K562 (cell line): ENCODE results near the gene KLHL22. TPM values are rescaled to one million over a fixed set of nuclear protein-coding genes. Genes with fewer than 3 reads are reported as not detected.

Experiments used
- CREB1 ChIP-seq, 2 experiments: sonication (generic) in 1 of 2; formaldehyde crosslinking in 1 of 2; IDR thresholded peaks; 2 replicates each; pipeline versions ENCODE4 v1.6.1 to v1.8.0; 2012 to 2022; ENCODE audit warnings: inconsistent platforms in 1 of 2, mild to moderate bottlenecking in 1 of 2, missing genetic modification reagents in 1 of 2, moderate library complexity in 1 of 2
- MTA2 ChIP-seq: fragments of 450-650 bp; IDR thresholded peaks from 2 replicates; pipeline ENCODE4 v1.6.1; 2016; ENCODE audit warnings: low read depth
- NONO ChIP-seq, 2 experiments: fragments of 200-400 bp in 1 of 2; fragments of 450-650 bp in 1 of 2; formaldehyde crosslinking in 1 of 2; IDR thresholded peaks; 2 replicates each; pipeline ENCODE4 v1.6.1; 2017; ENCODE audit warnings: low read depth in 2 of 2, mild to moderate bottlenecking in 2 of 2, moderate library complexity in 2 of 2, low read length in 1 of 2
- RNF2 ChIP-seq: sonication (generic); IDR thresholded peaks from 2 replicates; pipeline ENCODE4 v1.6.1; 2016
- SIN3A ChIP-seq, 2 experiments: fragments of 150-350 bp in 1 of 2; IDR thresholded peaks; 2 replicates each; pipeline ENCODE4 v1.6.1; 2011 to 2016; ENCODE audit warnings: borderline replicate concordance in 2 of 2, low read depth in 2 of 2, low read length in 2 of 2, mild to moderate bottlenecking in 2 of 2, moderate library complexity in 2 of 2; ENCODE audit not compliant: control insufficient read depth in 1 of 2
- SIN3B ChIP-seq: fragments of 450-650 bp; IDR thresholded peaks from 2 replicates; pipeline ENCODE4 v1.6.1; 2017; ENCODE audit warnings: low read depth, mild to moderate bottlenecking, moderate library complexity
- SMAD1 ChIP-seq: fragments of 150-350 bp; IDR thresholded peaks from 2 replicates; pipeline ENCODE4 v1.6.1; 2014; ENCODE audit warnings: low read length, low read depth; ENCODE audit not compliant: partially characterized antibody
- SMAD2 ChIP-seq: fragments of 150-350 bp; IDR thresholded peaks from 2 replicates; pipeline ENCODE4 v1.6.1; 2014; ENCODE audit warnings: low read depth, mild to moderate bottlenecking, low read length
- ZBTB8A ChIP-seq: fragments of 450-650 bp; IDR thresholded peaks from 2 replicates; pipeline ENCODE4 v1.6.1; 2018; ENCODE audit warnings: mild to moderate bottlenecking, moderate library complexity; ENCODE audit not compliant: partially characterized antibody
- polyA plus RNA-seq, 8 experiments: library from polyadenylated mRNA; depleted of rRNA in 4 of 8; stranded (reverse) in 5 of 8; unstranded in 3 of 8; fragments of >200 nt; fragmentation: Nextera tagmentation in 2 of 8; fragmentation: Illumina TruSeq in 1 of 8; extraction: Ambion mirVana in 2 of 8; extraction: Trizol in 1 of 8; gene quantifications; 2 replicates each; pipeline versions ENCODE4 v1.2.1 to v1.2.3, GENCODE V29; 2011 to 2014; ENCODE audit warnings: inconsistent platforms in 1 of 8, missing spikeins in 1 of 8
- total RNA-seq, 7 experiments: library from RNA; depleted of rRNA in 6 of 7; stranded (reverse); fragments of >200 nt in 6 of 7; fragmentation: Illumina TruSeq in 2 of 7; extraction: Trizol in 2 of 7; gene quantifications; 2 replicates each; pipeline versions ENCODE4 v1.2.1 to v1.2.3, GENCODE V29; 2011 to 2021; ENCODE audit warnings: low replicate concordance in 1 of 7
- TF ChIP-seq, protein P1 (sequence below): fragments of 250-450 bp; sonication (Bioruptor Pico); IDR thresholded peaks from 2 replicates; pipeline ENCODE4 v1.4.0; 2020
- TF ChIP-seq, protein P2 (sequence below): sonication (generic); formaldehyde crosslinking; IDR thresholded peaks from 2 replicates; pipeline ENCODE4 v1.8.1; 2023; ENCODE audit warnings: missing genetic modification reagents, mild to moderate bottlenecking, borderline replicate concordance
- TF ChIP-seq, protein P3 (sequence below): fragments of 250-450 bp; sonication (Bioruptor Pico); IDR thresholded peaks from 2 replicates; pipeline ENCODE4 v1.8.0; 2022; ENCODE audit warnings: moderate library complexity, mild to moderate bottlenecking, inconsistent platforms
- TF ChIP-seq, protein P4 (sequence below): fragments of 450-650 bp; IDR thresholded peaks from 2 replicates; pipeline ENCODE4 v1.7.0; 2016; ENCODE audit warnings: borderline replicate concordance

Gene KLHL22
- total and polyA plus RNA-seq, 9 of the 15 experiments (the other 6 are each of a cell fraction or from before 2014, with no cell fraction given): 1.3 to 25.6 (median 15.2) TPM

- TF ChIP-seq, protein P1, sequence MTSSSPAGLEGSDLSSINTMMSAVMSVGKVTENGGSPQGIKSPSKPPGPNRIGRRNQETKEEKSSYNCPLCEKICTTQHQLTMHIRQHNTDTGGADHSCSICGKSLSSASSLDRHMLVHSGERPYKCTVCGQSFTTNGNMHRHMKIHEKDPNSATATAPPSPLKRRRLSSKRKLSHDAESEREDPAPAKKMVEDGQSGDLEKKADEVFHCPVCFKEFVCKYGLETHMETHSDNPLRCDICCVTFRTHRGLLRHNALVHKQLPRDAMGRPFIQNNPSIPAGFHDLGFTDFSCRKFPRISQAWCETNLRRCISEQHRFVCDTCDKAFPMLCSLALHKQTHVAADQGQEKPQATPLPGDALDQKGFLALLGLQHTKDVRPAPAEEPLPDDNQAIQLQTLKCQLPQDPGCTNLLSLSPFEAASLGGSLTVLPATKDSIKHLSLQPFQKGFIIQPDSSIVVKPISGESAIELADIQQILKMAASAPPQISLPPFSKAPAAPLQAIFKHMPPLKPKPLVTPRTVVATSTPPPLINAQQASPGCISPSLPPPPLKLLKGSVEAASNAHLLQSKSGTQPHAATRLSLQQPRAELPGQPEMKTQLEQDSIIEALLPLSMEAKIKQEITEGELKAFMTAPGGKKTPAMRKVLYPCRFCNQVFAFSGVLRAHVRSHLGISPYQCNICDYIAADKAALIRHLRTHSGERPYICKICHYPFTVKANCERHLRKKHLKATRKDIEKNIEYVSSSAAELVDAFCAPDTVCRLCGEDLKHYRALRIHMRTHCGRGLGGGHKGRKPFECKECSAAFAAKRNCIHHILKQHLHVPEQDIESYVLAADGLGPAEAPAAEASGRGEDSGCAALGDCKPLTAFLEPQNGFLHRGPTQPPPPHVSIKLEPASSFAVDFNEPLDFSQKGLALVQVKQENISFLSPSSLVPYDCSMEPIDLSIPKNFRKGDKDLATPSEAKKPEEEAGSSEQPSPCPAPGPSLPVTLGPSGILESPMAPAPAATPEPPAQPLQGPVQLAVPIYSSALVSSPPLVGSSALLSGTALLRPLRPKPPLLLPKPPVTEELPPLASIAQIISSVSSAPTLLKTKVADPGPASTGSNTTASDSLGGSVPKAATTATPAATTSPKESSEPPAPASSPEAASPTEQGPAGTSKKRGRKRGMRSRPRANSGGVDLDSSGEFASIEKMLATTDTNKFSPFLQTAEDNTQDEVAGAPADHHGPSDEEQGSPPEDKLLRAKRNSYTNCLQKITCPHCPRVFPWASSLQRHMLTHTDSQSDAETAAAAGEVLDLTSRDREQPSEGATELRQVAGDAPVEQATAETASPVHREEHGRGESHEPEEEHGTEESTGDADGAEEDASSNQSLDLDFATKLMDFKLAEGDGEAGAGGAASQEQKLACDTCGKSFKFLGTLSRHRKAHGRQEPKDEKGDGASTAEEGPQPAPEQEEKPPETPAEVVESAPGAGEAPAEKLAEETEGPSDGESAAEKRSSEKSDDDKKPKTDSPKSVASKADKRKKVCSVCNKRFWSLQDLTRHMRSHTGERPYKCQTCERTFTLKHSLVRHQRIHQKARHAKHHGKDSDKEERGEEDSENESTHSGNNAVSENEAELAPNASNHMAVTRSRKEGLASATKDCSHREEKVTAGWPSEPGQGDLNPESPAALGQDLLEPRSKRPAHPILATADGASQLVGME (CRISPR knock-in tag): 0 out of 2 replicates have a peak, but pooled peaks have one; percentile 59
- TF ChIP-seq MTA2: no peak; the same call in 1 of the 2 replicates
- TF ChIP-seq ZBTB8A: no peak
- no peak for TF ChIP-seq SMAD1
- TF ChIP-seq, protein P2, sequence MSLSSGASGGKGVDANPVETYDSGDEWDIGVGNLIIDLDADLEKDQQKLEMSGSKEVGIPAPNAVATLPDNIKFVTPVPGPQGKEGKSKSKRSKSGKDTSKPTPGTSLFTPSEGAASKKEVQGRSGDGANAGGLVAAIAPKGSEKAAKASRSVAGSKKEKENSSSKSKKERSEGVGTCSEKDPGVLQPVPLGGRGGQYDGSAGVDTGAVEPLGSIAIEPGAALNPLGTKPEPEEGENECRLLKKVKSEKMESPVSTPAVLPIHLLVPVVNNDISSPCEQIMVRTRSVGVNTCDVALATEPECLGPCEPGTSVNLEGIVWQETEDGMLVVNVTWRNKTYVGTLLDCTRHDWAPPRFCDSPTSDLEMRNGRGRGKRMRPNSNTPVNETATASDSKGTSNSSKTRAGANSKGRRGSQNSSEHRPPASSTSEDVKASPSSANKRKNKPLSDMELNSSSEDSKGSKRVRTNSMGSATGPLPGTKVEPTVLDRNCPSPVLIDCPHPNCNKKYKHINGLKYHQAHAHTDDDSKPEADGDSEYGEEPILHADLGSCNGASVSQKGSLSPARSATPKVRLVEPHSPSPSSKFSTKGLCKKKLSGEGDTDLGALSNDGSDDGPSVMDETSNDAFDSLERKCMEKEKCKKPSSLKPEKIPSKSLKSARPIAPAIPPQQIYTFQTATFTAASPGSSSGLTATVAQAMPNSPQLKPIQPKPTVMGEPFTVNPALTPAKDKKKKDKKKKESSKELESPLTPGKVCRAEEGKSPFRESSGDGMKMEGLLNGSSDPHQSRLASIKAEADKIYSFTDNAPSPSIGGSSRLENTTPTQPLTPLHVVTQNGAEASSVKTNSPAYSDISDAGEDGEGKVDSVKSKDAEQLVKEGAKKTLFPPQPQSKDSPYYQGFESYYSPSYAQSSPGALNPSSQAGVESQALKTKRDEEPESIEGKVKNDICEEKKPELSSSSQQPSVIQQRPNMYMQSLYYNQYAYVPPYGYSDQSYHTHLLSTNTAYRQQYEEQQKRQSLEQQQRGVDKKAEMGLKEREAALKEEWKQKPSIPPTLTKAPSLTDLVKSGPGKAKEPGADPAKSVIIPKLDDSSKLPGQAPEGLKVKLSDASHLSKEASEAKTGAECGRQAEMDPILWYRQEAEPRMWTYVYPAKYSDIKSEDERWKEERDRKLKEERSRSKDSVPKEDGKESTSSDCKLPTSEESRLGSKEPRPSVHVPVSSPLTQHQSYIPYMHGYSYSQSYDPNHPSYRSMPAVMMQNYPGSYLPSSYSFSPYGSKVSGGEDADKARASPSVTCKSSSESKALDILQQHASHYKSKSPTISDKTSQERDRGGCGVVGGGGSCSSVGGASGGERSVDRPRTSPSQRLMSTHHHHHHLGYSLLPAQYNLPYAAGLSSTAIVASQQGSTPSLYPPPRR (CRISPR knock-in tag): 0 out of 2 replicates have a peak, but pooled peaks have one; percentile 53
- no peak; the same call in 1 of the 2 replicates for TF ChIP-seq SMAD2
- TF ChIP-seq, protein P3, sequence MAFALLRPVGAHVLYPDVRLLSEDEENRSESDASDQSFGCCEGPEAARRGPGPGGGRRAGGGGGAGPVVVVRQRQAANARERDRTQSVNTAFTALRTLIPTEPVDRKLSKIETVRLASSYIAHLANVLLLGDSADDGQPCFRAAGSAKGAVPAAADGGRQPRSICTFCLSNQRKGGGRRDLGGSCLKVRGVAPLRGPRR (CRISPR knock-in tag): peak; percentile 73
- peak; percentile 29; the same call in 1 of the 2 replicates for TF ChIP-seq SIN3B
- peak in 1 of 2 experiments; percentile 58; a peak in 1 of 4 replicates for TF ChIP-seq NONO (IDR thresholded peaks at IDR 0.05; ENCODE audit: low read depth in 2 of 2, low read length in 1 of 2)
- TF ChIP-seq CREB1 (IDR thresholded peaks at IDR 0.05): no peak; the same call in 1 of the 2 replicates
- peak; percentile 65 for TF ChIP-seq CREB1 (CRISPR knock-in tag; IDR thresholded peaks at IDR 0.05)
- TF ChIP-seq, protein P4, sequence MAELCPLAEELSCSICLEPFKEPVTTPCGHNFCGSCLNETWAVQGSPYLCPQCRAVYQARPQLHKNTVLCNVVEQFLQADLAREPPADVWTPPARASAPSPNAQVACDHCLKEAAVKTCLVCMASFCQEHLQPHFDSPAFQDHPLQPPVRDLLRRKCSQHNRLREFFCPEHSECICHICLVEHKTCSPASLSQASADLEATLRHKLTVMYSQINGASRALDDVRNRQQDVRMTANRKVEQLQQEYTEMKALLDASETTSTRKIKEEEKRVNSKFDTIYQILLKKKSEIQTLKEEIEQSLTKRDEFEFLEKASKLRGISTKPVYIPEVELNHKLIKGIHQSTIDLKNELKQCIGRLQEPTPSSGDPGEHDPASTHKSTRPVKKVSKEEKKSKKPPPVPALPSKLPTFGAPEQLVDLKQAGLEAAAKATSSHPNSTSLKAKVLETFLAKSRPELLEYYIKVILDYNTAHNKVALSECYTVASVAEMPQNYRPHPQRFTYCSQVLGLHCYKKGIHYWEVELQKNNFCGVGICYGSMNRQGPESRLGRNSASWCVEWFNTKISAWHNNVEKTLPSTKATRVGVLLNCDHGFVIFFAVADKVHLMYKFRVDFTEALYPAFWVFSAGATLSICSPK: no peak
- peak in 1 of 2 experiments; percentile 56; a peak in 2 of 4 replicates for TF ChIP-seq SIN3A (IDR thresholded peaks at IDR 0.05; ENCODE audit: borderline replicate concordance in 2 of 2, control insufficient read depth in 1 of 2, low read depth in 2 of 2, low read length in 2 of 2)
- no peak for TF ChIP-seq RNF2
Observed at GRCh38 chr22:20456064-20456721, 39.4 kb downstream of the KLHL22 start (continued).
